Activated CD4-positive, alpha-beta T cell treated with anti-CD3 and anti-CD28 coated beads, Interleukin-2, amount 10 ng/mL, durations not matched to agents 7 days and 5 days (primary cell): ENCODE measurements around the gene ZNF548. TPM values are rescaled to one million over a fixed set of nuclear protein-coding genes. Genes with fewer than 3 reads are reported as not detected.

Source experiments
- total RNA-seq, 2 experiments: library from RNA; stranded (reverse); gene quantifications; one replicate each; pipeline ENCODE4 v1.2.3, GENCODE V29; 2021

Gene ZNF548
- total RNA-seq, 2 experiments from 2014 or later, result 29.1 to 31.8 TPM

Other genes starting within 250 kb of the ZNF548 start
- gene ZIM3, start 244.7 kb upstream of the ZNF548 start, total RNA-seq, result not detected
- not detected for gene DUXA, start 222.4 kb upstream of the ZNF548 start, total RNA-seq
- gene ZNF264, start 198.4 kb upstream of the ZNF548 start, total RNA-seq, result 10 to 100 TPM; 30.9 to 37.4 TPM
- 1 to 10 TPM in 1 of 2 experiments, under 1 TPM in 1; 0.81 to 1.9 TPM for gene AURKC, start 158.8 kb upstream of the ZNF548 start, total RNA-seq
- gene ZNF805, start 149.2 kb upstream of the ZNF548 start, total RNA-seq, result 10 to 100 TPM; 10.9 to 11.2 TPM
- 10 to 100 TPM; 41.3 to 45.0 TPM for gene ZNF460, start 109.4 kb upstream of the ZNF548 start, total RNA-seq
- gene ZNF543, start 69.4 kb upstream of the ZNF548 start, total RNA-seq, result 1 to 10 TPM; 8.7 to 9.1 TPM
- 1 to 10 TPM; 9.0 TPM for gene ZNF304, start 38.6 kb upstream of the ZNF548 start, total RNA-seq
- gene TRAPPC2B, start 26.3 kb upstream of the ZNF548 start, total RNA-seq, result 10 to 100 TPM in 1 of 2 experiments, 1 to 10 TPM in 1; 9.0 to 10.3 TPM
- 1 to 10 TPM; 4.6 TPM for gene ZNF547, start 26.3 kb upstream of the ZNF548 start, total RNA-seq
- 10 to 100 TPM; 14.3 to 15.7 TPM for gene ZNF17, start 21.3 kb downstream of the ZNF548 start, total RNA-seq
- 10 to 100 TPM; 11.2 to 12.5 TPM for gene ZNF749, start 45.5 kb downstream of the ZNF548 start, total RNA-seq
- gene VN1R1, start 67.3 kb downstream of the ZNF548 start, total RNA-seq, result under 1 TPM; 0.15 to 0.21 TPM
- 1 to 10 TPM; 9.0 to 9.2 TPM for gene ZNF772, start 87.7 kb downstream of the ZNF548 start, total RNA-seq
- 10 to 100 TPM in 1 of 2 experiments, 1 to 10 TPM in 1; 9.8 to 11.4 TPM for gene ZNF419, start 97.9 kb downstream of the ZNF548 start, total RNA-seq
- gene ZNF773, start 110.1 kb downstream of the ZNF548 start, total RNA-seq, result 10 to 100 TPM; 10.6 to 11.0 TPM
- gene ZNF549, start 137.5 kb downstream of the ZNF548 start, total RNA-seq, result 1 to 10 TPM; 9.0 to 9.1 TPM
- 10 to 100 TPM; 12.6 to 16.0 TPM for gene ZNF550, start 170.0 kb downstream of the ZNF548 start, total RNA-seq
- gene ZNF416, start 189.1 kb downstream of the ZNF548 start, total RNA-seq, result 1 to 10 TPM; 7.2 to 7.8 TPM
- 1 to 10 TPM; 8.2 to 8.4 TPM for gene ZIK1, start 194.3 kb downstream of the ZNF548 start, total RNA-seq
- gene ZNF530, start 210.0 kb downstream of the ZNF548 start, total RNA-seq, result 10 to 100 TPM; 10.3 to 12.1 TPM
- 10 to 100 TPM; 13.7 to 15.4 TPM for gene ZNF134, start 224.4 kb downstream of the ZNF548 start, total RNA-seq
- 10 to 100 TPM; 16.5 to 17.9 TPM for gene ZNF211, start 243.3 kb downstream of the ZNF548 start, total RNA-seq